Astrocyte of the cerebellum (primary cell): ENCODE data around the gene CPM.

Source experiments
- DNase-seq: peaks from one replicate; pipeline ENCODE4 v3.0.0-alpha.2; 2011; ENCODE audit warnings: low read depth
- H3K4me3 ChIP-seq: 2 replicates; pipeline ENCODE4 v1.5.1; 2011; ENCODE audit warnings: mild to moderate bottlenecking, low read depth, low read length, moderate library complexity
- CTCF ChIP-seq: IDR thresholded peaks from 2 replicates; pipeline ENCODE4 v1.5.1; 2012; ENCODE audit warnings: low read length, low read depth, moderate library complexity, mild to moderate bottlenecking; ENCODE audit errors: missing control alignments
- in situ Hi-C: cut with HindIII; loops from 2 replicates; pipeline ENCODE4 v1.10.0; 2017; ENCODE audit warnings: low sequenced_read_pairs

Gene CPM

GRCh38 chr12:68904351-68904962 is 28.5 kb downstream of the CPM start:
- no peak overlapping the region for H3K4me3 ChIP-seq
- TF ChIP-seq CTCF, result no peak
- DNase-seq, result no peak
- in situ Hi-C loops, result no loop called here

- DNase-seq, result no peak
- H3K4me3 ChIP-seq, result no peak overlapping the region
- in situ Hi-C loops, result no loop called here
- TF ChIP-seq CTCF, result no peak
Measured at GRCh38 chr12:68903511-68903910, 29.5 kb downstream of the CPM start.

GRCh38 chr12:68901551-68901950 is 31.4 kb downstream of the CPM start:
- no peak for DNase-seq
- H3K4me3 ChIP-seq, result no peak overlapping the region
- TF ChIP-seq CTCF, result no peak
- in situ Hi-C loops, result no loop called here

- no peak for DNase-seq
- in situ Hi-C loops, result no loop called here
- no peak for TF ChIP-seq CTCF
- H3K4me3 ChIP-seq, result no peak overlapping the region
Measured at GRCh38 chr12:68901145-68901544, 31.8 kb downstream of the CPM start.

GRCh38 chr12:68900241-68900640 is 32.7 kb downstream of the CPM start:
- H3K4me3 ChIP-seq, result no peak overlapping the region
- DNase-seq, result no peak
- no peak for TF ChIP-seq CTCF
- in situ Hi-C loops, result no loop called here

GRCh38 chr12:68899251-68899771 is 33.7 kb downstream of the CPM start:
- peak; percentile 88 for DNase-seq
- peak; percentile 75 for TF ChIP-seq CTCF
- in situ Hi-C loops, result no loop called here
- no peak overlapping the region for H3K4me3 ChIP-seq
